Measurements from ENCODE around the gene MAP2K6. TPM values are rescaled to one million over a fixed set of nuclear protein-coding genes. Genes with fewer than 3 reads are reported as not detected.

MAP2K6 gene
- total and polyA plus RNA-seq, 10 of the 15 experiments (the other 5 are each of a cell fraction or from before 2014, with no cell fraction given): 15.6 to 70.3 (median 22.9) TPM

GRCh38 chr17:69539781-69540319, 125.4 kb downstream of the MAP2K6 start:
- BruUV-seq (replicated peaks): no TSS peak
- H3K4me3 ChIP-seq: no peak overlapping the region
- WGBS (ENCODE audit: insufficient coverage, insufficient replicate concordance, low lambda C conversion rate, missing lambda C conversion rate): 76% methylated on average over 4 of the region's 4 CpGs
- no peak overlapping the region for H3K4me2 ChIP-seq (ENCODE audit: control insufficient read depth, insufficient read depth)
- POLR2A ChIA-PET: no interaction called here
- CTCF ChIA-PET: interaction anchor here (0.8 to 2.1 kb wide), 4 partner anchors 11 to 610 kb away, joined by 3 to 5 read pairs (median 4); no protein-coding TSS in a partner anchor
- no peak overlapping the region for H2AFZ ChIP-seq (ENCODE audit: control insufficient read depth, low read depth, low read length)
- intact Hi-C loops (cut with micrococcal nuclease; ENCODE audit: unreplicated experiment): no loop called here
- H3K27me3 ChIP-seq (replicated peaks in 1 of 2; ENCODE audit: control insufficient read depth in 2 of 2, insufficient read depth in 2 of 2, low read length in 1 of 2): no peaks in the 10 kb centered on the region
- ATAC-seq: no peak
- no peak overlapping the region for H3K27ac ChIP-seq (ENCODE audit: control insufficient read depth, insufficient read depth)
- TF ChIP-seq PBX3 (IDR thresholded peaks at IDR 0.05; ENCODE audit: insufficient replicate concordance, low read depth, low read length) (no peak), TCF3 (IDR thresholded peaks at IDR 0.05; ENCODE audit: borderline replicate concordance, insufficient read depth, low read depth, low read length) (no peak), NFXL1 (IDR thresholded peaks at IDR 0.05; ENCODE audit: borderline replicate concordance) (no peak), POLR2A (IDR thresholded peaks at IDR 0.05; ENCODE audit: low read depth, low read length) (no peak), USF2 (IDR thresholded peaks at IDR 0.05; ENCODE audit: borderline replicate concordance, low read depth, low read length) (no peak)
- H3K9me3 ChIP-seq (replicated peaks; ENCODE audit: control insufficient read depth, insufficient read depth, low read length): no peaks in the 10 kb centered on the region
- no peaks in the 10 kb centered on the region for H4K20me1 ChIP-seq (ENCODE audit: control insufficient read depth, insufficient read depth)
- H3K36me3 ChIP-seq (ENCODE audit: control insufficient read depth in 2 of 2, insufficient read depth in 2 of 2, low read length in 1 of 2): peaks cover 0 to 14% of the 10 kb centered on the region in 2 experiments; a peak in 2 of 4 replicates
- no peak for DNase-seq (ENCODE audit: low read depth, low spot score)
- SMC1A ChIA-PET (ENCODE audit: uncharacterized antibody, unreplicated experiment): interaction anchor here (0.8 to 1.1 kb wide), 2 partner anchors 8 to 12 kb away, joined by 3 to 5 read pairs; no protein-coding TSS in a partner anchor
- no peak for FAIRE-seq
- in situ Hi-C loops (cut with MboI): no loop called here
- H3K4me1 ChIP-seq (ENCODE audit: control insufficient read depth, insufficient read depth, low read length): no peaks in the 10 kb centered on the region
- H3K79me2 ChIP-seq (ENCODE audit: control insufficient read depth, insufficient read depth, low read length): no peaks in the 10 kb centered on the region
- RAD21 ChIA-PET (ENCODE audit: unreplicated experiment): no interaction called here
- H3K9ac ChIP-seq (ENCODE audit: control insufficient read depth, insufficient read depth, low read length): no peak overlapping the region
